ENCODE measurements around the gene MAD1L1.

MAD1L1 gene

GRCh38 chr7:2217716-2218443 is 14.9 kb downstream of the MAD1L1 start:
- DNase-seq (ENCODE audit: low spot score): no peak

GRCh38 chr7:2217206-2217605 is 15.5 kb downstream of the MAD1L1 start:
- no peak for DNase-seq (ENCODE audit: low spot score)

GRCh38 chr7:2215851-2216250 is 16.9 kb downstream of the MAD1L1 start:
- DNase-seq (ENCODE audit: low spot score): no peak

GRCh38 chr7:2214636-2215035 is 18.1 kb downstream of the MAD1L1 start:
- no peak for DNase-seq (ENCODE audit: low spot score)

DNA sequence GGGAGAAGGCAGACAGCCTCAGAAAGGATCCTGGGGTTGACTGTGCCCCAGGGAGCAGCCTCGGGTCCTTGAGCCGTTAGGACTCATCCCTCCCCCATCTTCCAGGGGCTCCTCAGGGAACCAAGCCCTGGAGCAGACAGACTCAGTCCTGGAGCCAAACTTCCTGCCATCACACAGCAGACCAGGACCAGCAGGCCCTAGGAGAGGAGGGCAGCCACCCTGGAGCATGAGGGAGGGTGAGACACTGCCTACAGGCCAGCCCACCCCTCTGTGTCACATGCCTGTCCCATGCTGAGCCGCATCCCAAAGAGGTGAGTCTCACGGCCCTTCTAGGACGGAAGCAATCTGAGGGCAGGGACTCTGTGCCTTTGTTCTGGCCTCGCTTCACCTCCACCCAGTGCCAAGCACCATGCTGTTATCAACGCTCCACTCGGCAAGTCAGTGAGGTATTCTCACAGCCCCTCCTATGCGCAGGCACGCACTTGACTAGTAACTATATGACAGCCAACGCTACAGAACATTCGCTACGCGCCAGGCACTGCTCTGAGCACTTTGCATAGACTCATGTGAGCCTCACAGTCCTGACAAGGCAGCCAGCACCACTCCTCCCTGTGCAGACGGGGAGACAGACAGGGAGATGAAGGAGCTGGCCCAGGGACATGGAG is 19.1 kb downstream of the MAD1L1 start:
- no peak for DNase-seq (ENCODE audit: low spot score)

GRCh38 chr7:2212906-2213305 is 19.8 kb downstream of the MAD1L1 start:
- no peak for DNase-seq (ENCODE audit: low spot score)

GRCh38 chr7:2211926-2212325 is 20.8 kb downstream of the MAD1L1 start:
- no peak for DNase-seq (ENCODE audit: low spot score)

- DNase-seq (ENCODE audit: low spot score): no peak
Observed at GRCh38 chr7:2211259-2211880, 21.4 kb downstream of the MAD1L1 start.

DNA sequence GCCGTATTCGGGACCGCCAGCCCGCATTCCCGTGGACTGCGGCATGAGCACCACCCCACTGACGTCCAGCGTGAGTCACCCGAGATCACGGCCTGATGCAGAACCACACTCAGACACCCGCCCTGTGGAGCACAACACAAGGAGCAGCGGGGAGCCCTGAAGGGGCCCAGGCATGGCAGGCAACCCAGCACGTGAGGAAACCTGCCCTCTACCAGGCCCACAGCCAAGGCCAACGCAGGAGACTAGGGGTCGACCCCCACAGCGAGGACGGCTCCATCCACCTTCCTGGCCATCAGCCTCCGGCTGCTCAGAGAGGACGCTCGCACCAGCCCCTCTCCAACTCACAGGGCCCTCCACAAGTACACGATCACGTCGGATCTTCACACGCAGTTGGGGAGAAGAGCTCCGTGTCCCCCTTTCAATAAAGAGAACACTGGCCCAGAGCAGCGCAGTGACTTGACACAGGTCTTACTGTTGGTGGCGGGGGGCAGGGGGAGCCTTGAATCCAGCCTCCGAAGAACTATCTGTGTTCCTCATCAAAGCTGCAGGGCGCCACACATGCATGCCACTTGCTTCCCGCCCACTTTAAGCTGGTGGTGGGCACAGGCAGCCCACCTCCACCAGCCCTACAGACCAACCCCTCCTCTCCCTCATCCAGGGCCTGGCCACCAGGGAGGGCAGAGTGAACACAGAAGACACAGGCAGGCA is 22.0 kb downstream of the MAD1L1 start:
- no peak for DNase-seq (ENCODE audit: low spot score)

GRCh38 chr7:2209961-2210323 is 22.8 kb downstream of the MAD1L1 start:
- no peak for DNase-seq (ENCODE audit: low spot score)

- no peak for DNase-seq (ENCODE audit: low spot score)
Observed at GRCh38 chr7:2209146-2209960, 23.4 kb downstream of the MAD1L1 start.

DNA sequence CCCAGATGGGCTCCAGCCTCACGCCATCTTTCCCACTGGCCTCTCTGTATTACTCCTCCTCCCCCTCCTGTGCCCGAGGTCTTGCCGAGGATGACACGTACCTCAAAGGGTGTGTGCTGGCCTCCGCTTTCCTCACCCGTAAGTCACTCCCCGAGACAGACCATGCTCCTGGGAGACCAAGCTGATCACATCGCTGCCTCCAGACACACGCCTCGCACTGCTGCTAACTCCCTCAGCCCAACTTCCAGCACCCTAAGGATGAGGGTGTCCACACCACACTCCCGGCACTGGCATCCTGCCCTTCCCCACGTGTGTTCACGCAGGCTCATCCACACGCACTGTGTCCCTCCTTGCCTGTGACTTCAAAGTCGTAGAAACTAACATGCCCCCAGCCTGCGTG is 24.0 kb downstream of the MAD1L1 start:
- DNase-seq (ENCODE audit: low spot score): no peak

- peak; percentile 33 for DNase-seq (ENCODE audit: low spot score)
Observed at GRCh38 chr7:2205036-2205780, 27.5 kb downstream of the MAD1L1 start.

GRCh38 chr7:2204446-2204845 is 28.3 kb downstream of the MAD1L1 start:
- peak; percentile 18 for DNase-seq (ENCODE audit: low spot score)

DNA sequence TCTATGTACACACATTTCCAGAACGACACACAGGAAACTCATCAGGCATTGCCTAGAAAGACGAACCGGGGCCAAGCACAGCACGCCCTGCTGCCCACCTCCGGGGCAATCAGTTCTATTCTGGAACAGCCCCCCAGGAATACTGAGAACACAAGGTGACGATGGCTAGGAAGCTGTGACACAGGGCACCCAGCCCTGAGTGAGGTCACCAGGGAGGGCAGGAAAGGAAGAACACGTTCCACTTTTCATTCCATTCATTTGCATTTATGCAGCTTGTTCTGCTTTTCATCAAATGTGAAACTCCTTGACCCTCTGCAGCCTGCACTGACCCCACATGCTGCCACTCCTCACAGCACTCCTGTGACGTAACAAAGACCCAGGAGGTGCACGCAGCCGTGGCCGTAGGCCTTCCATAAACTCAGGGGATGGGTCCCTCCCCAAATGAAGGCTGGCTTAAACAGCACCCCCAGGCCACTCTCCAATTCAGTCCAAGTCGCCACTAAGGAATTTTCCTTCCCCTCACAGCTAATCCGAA is 28.9 kb downstream of the MAD1L1 start:
- peak; percentile 26 for DNase-seq (ENCODE audit: low spot score)

GRCh38 chr7:2202901-2203765 is 29.6 kb downstream of the MAD1L1 start:
- DNase-seq (ENCODE audit: low spot score): peak; percentile 59

- DNase-seq (ENCODE audit: low spot score): no peak
Observed at GRCh38 chr7:2202361-2202761, 30.4 kb downstream of the MAD1L1 start.

DNA sequence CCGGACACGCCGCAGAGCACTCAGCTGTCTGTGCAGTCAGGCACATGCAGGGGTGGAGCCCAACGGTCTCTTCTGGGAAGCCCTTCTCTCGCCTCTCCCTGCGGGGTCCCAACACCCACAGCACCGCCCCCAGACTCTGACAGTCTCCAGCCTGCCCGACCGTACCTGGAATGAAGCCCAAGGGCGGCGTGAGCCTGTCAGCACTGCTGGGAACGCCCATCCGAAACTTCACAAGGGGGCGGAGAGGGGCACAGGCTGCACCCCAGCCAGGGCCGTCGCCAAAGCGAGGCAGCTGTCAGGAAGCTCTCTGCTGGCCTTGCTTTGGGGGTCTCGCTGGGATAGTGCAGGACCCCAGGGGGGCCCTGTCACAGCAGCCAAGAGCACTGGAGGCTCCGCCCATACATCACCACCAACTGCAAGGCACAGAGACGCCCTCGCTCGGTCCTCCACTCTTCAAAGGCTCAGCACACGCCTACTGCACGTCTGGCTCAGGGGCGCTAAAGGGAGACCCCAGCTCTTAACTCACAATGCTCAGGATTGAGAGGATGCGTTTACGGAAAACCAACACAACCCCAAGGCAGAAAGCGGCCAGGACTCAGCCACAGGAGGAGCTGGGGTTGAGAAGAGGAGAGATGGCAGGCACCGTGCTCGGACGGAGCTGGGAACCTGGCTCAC is 30.9 kb downstream of the MAD1L1 start:
- peak; percentile 67 for DNase-seq (ENCODE audit: low spot score)

- peak; percentile 55 for DNase-seq (ENCODE audit: low spot score)
Observed at GRCh38 chr7:2201128-2201527, 31.6 kb downstream of the MAD1L1 start.

Measured in left forelimb (tissue), 1 donor.